ENCODE data around the gene GRIK1.

The GRIK1 gene

GRCh38 chr21:29827647-29828046 is 112.1 kb downstream of the GRIK1 start:
- DNase-seq (ENCODE audit: low read depth), result no peak

DNA sequence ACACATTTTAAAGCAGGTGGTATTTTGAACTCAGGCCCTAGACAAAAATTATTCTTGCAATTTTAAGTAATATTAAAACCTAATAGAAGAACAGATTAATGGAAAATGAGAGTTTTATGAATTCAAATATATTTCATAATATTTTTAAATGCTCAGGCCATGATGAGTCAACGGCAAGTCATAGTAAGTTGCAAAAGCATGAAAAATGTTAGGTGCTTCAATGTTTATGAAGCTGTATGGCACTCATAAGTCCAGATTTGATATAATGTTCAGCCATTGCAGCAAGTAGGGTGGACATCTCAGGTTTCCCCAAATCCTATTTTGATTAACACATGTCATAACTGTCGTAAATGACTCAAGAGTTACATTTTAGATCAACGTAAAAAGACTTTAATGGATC is 112.6 kb downstream of the GRIK1 start:
- no peak for DNase-seq (ENCODE audit: low read depth)

GRCh38 chr21:29826386-29826785 is 113.4 kb downstream of the GRIK1 start:
- DNase-seq (ENCODE audit: low read depth), result no peak

DNA sequence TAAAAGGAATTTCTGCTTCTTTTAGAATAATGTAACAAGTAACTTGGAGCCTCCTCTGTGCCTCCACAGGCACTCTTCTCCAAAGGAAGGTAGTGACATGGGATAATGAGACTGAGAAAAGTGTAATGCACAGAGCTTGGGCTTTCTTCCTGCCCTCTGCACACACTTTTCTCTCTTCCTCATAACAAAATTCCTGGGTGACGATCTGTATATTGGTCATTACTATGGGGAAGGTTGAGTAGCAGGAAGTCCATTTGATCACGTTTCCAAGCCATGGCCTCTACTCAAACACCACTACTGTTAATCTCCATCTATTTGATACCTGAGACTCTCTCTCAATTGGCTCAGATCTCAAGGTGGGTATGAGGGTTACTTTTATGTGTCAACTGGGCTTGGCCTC is 113.9 kb downstream of the GRIK1 start:
- DNase-seq (ENCODE audit: low read depth), result no peak

- DNase-seq (ENCODE audit: low read depth), result no peak
These were observed 114.5 kb downstream of the GRIK1 start for GRCh38 chr21:29825345-29825744.

GRCh38 chr21:29822064-29822463 is 117.7 kb downstream of the GRIK1 start:
- no peak for DNase-seq (ENCODE audit: low read depth)

GRCh38 chr21:29821230-29821629 is 118.6 kb downstream of the GRIK1 start:
- DNase-seq (ENCODE audit: low read depth), result no peak

DNA sequence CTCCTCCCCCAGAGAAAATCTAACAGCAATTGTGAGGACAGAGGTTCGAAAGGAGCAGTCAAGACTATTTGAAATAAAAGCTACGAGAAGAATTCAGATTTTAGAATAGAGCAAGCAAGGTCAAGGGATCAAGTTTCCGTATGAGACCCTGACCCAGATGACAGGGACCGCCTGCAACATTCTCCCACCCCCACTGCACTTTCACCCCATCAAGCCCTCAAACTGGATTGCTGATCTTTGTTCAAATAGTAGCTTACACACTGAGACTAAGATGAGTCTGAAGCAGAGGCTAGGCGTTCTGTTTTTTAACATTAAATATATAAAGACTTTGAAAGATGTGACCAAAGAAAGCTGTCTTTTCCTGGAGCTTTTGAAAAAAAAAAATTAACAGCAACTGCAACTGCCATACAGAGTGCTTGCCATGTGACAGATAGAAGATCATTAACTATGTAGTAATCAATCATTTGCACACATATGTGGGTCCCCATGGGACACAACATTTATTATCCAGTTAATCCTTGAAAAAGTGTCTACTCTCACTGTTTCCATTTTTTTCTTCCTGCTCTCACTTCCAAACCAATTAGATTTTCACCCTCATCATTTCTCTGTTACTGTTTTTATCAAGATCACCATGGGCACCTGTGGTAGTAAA is 120.0 kb downstream of the GRIK1 start:
- no peak for DNase-seq (ENCODE audit: low read depth)

DNA sequence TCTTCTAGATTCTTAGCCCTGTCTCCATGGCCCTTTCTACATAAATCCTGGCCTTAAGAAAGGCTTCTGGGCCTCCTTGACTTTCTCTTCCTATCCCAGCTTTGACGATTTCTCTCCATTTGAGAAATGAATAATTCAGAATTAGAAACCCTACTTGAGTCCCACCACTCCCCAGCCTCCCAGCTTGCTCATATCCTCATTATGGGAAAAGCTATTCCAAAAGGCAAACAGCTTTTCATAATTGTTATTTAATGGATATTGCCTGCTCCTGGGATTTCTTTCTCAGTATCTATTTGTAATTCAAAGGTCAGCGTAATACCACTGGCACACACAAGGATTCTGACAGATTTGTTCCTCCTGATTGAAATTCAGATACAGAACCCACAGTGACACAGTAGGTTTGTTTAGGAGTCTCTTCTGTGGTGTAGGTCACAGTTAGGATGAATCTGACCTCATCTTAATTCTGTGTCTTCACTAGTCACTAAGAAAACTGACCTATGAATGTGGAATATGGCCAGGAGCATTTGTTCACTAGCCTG is 121.3 kb downstream of the GRIK1 start:
- no peak for DNase-seq (ENCODE audit: low read depth)

DNA sequence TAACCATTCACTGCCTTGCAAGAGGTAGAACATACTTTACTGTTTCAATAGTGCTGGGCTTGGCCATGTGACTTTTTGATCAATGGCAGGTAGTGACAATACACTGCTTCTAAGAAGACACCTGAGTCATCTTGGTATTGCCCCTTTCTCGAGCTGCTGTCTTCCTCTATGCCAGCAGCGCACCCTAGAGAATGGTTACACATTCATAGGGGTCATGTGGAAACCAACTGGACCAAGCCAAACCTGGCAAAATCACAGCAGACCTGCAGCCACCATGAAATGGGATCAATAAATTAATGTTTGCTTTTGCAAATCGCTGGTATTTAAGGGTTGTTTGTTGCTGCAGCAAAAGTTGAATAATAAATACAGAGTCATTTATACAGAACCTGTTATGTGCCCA is 122.3 kb downstream of the GRIK1 start:
- DNase-seq (ENCODE audit: low read depth), result no peak

GRCh38 chr21:29812947-29813346 is 126.8 kb downstream of the GRIK1 start:
- no peak for DNase-seq (ENCODE audit: low read depth)

GRCh38 chr21:29810871-29811270 is 128.9 kb downstream of the GRIK1 start:
- DNase-seq (ENCODE audit: low read depth), result no peak

DNA sequence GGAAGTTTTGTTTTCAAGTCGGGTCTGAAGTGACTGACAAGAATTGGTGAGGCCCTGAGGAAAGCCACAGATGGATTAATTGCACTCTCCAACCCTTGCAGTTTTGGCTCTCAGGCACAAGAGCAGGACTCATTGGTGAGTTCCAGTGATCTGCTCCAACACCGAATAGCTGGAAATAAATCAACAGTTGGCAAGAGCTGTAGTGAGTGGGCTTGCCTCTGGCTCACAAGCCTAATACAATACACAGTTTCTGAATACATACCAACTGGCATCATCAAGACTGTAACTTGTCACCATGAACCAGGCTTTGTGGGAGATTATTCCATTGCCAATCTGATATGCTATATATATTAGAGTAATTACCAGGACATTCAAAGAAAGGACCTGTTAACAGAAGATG is 131.6 kb downstream of the GRIK1 start:
- DNase-seq (ENCODE audit: low read depth), result no peak

GRCh38 chr21:29805105-29805504 is 134.7 kb downstream of the GRIK1 start:
- DNase-seq (ENCODE audit: low read depth), result no peak

GRCh38 chr21:29803191-29803590 is 136.6 kb downstream of the GRIK1 start:
- no peak for DNase-seq (ENCODE audit: low read depth)

DNA sequence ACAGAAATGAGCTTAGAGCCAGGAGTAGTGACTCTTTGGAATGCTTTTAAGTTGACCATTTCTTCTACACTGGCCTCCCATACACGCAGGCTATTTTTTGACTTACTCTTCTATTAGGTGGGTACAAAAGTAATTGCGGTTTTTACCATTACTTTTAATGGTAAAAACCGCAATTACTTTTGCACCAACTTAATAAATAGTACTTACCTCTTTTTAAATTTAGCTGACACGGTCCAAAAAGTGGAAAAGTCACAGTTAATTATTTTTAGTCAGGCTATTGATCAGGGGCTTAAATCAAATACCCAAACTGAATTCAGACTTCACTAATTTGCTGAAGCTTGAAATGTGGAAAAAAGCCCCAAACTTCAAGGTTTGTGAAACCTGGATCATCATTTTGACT is 138.7 kb downstream of the GRIK1 start:
- DNase-seq (ENCODE audit: low read depth), result no peak

DNA sequence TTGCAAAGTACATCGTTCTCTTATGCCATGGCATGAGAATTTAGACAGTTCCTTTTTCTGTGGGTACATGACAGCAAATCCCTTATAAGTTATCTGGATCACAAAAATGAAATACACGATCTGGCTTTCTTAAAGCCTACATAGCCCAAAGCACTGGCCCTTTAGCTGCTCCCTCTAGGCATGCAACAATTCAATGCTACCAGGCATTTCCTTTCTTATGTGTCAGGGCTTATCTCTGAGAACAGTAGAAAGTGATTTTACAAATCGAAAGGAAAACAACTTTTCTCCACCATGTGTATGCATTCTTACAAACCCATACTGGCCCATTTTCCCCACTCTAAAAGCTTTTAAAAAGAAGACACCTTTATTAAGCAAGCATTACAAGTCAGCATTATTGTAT is 139.7 kb downstream of the GRIK1 start:
- DNase-seq (ENCODE audit: low read depth), result no peak

GRCh38 chr21:29798840-29799239 is 141.0 kb downstream of the GRIK1 start:
- no peak for DNase-seq (ENCODE audit: low read depth)

DNA sequence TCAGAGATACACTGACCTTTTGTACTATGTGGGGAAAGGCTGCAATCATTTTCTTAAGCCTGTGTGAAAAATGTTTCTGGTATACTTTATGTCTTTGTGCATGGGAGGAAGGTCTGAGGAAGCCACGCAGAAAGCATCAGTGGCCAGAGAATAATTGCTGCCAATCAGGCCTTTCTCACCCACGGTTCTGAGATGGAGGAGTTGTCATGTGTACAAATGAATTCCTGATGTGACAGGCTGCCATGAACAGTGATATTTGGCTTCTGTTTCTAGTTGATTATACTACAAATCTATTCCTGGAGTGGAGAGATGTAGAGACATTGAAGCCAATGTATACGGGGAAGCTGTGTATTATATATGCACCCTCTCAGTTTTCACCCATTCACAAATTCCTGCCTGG is 142.6 kb downstream of the GRIK1 start:
- DNase-seq (ENCODE audit: low read depth), result no peak

- DNase-seq (ENCODE audit: low read depth), result no peak
These were observed 146.1 kb downstream of the GRIK1 start for GRCh38 chr21:29793712-29794111.

GRCh38 chr21:29789393-29789792 is 150.4 kb downstream of the GRIK1 start:
- no peak for DNase-seq (ENCODE audit: low read depth)

- DNase-seq (ENCODE audit: low read depth), result no peak
These were observed 151.0 kb downstream of the GRIK1 start for GRCh38 chr21:29788752-29789151.

DNA sequence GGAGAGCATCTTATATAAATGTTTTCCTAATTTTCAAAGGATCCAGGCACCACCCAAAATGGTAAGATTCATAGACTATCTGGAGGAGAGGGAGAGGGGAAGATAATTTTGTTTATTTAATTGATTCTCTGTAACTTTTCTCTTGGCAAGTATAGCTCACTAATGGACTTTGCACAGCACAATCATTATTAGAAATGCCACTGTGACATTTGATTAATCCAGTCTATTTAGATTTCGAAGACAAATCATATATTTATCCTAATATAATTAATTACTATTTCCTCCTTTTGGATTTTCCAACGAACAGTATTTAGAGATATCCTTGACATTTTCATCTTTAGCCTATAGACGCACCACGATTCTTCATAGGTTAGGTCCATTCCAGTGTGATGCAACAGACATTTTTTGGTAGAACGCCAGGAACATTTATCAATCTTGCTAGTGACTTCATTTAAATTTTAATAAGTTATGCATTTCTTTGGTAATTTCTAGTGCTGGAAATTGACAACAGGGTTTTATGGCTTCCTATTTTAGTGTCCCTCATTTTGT is 152.4 kb downstream of the GRIK1 start:
- no peak for DNase-seq (ENCODE audit: low read depth)
